ENCODE data around the gene THSD4.
"Not testable (repeated sequence)": the region's sequence is repeated elsewhere in the genome, so short reads cannot be mapped to it uniquely, and the experiment has no call there.

The THSD4 gene

GRCh38 chr15:71425388-71425787, 310.1 kb downstream of the THSD4 start:
- no peak for DNase-seq (ENCODE audit: low read depth in 2 of 2)

DNA sequence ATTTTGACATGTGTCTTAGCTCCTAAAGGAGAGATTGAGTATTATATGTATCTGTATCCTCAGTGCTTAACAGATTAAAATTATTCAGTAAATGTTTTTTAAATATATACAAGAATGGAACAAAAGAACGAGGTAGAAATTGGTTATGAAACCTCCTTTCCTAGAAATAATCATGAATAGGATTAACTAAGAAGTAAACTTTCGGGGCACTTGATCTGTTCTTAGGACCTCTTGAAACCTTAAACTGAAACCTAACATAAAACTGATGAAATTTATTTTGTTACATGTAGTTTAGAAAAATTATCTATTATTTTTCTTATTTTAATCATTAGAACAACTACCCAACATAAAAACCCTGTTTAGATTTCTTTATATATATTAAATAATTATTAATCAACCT, 311.5 kb downstream of the THSD4 start:
- DNase-seq (ENCODE audit: low read depth in 2 of 2): no peak

- no peak for DNase-seq (ENCODE audit: low read depth in 2 of 2)
Observed at GRCh38 chr15:71430782-71431181, 315.5 kb downstream of the THSD4 start.

GRCh38 chr15:71431343-71432336, 316.4 kb downstream of the THSD4 start:
- no peak for DNase-seq (ENCODE audit: low read depth in 2 of 2)

GRCh38 chr15:71433402-71433801, 318.1 kb downstream of the THSD4 start:
- DNase-seq (ENCODE audit: low read depth in 2 of 2): no peak

GRCh38 chr15:71434774-71435173, 319.5 kb downstream of the THSD4 start:
- DNase-seq (ENCODE audit: low read depth in 2 of 2): no peak

GRCh38 chr15:71435552-71435951, 320.3 kb downstream of the THSD4 start:
- no peak for DNase-seq (ENCODE audit: low read depth in 2 of 2)

DNA sequence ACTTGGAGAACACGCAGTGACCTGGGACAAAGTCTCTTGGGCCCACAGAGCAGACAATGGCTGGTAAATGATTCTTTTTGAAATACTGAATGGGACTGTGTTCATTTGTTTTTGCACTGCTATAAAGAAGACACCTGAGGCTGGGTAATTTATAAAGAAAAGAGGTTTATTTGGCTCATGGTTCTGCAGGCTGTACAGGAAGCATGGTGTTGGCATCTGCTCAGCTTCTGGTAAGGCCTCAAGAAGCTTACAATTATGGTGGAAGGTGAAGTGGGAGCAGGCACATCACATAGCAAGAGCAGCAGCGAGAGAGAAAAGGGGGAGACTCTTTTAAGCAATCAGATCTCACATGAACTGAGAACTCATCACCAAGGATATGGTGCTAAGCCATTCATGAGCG, 321.6 kb downstream of the THSD4 start:
- no peak for DNase-seq (ENCODE audit: low read depth in 2 of 2)

DNA sequence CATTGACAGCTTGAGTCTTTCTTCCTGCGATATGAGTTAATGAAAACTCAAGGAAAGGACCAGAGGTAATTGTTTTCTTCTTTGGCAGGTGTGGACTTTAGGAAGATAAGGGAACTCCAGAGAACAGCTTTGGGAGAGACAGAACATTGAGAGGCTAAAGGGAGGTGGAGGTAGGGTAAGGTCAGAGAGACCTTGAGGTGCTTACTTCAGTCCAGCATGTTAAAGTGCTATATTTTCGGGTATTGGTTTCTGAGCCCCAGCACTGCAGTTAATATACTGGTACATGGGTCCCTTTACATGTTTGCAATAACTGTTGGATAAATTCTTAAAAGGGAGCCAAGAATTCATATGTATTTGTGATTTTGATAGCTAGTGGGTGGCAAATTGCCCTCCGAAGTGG, 322.1 kb downstream of the THSD4 start:
- no peak for DNase-seq (ENCODE audit: low read depth in 2 of 2)

GRCh38 chr15:71437919-71438318, 322.6 kb downstream of the THSD4 start:
- DNase-seq (ENCODE audit: low read depth in 2 of 2): no peak

GRCh38 chr15:71439478-71439877, 324.2 kb downstream of the THSD4 start:
- DNase-seq (ENCODE audit: low read depth in 2 of 2): not testable (repeated sequence)

- DNase-seq (ENCODE audit: low read depth in 2 of 2): peak; percentile 48 to 53
Observed at GRCh38 chr15:71440489-71441110, 325.3 kb downstream of the THSD4 start.

DNA sequence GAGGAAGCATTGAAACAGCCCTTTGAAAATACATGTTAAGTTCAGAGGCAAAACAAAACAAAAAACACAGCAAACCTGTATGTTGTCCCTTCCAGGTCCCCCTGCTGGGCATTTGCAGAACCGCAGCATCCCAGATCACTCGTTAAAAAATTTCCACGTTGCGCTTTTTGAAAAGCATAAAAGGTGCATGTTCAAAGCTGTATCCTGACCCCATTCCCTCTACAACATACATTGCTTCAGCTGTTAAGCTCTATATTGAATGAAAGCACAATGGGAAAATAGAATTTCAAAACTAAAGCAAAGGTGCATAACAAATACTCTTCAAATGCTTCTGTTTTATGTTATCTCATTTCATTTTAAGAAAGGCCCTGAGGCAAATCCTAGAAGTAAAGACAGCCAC, 328.3 kb downstream of the THSD4 start:
- no peak for DNase-seq (ENCODE audit: low read depth in 2 of 2)

GRCh38 chr15:71444032-71444810, 328.9 kb downstream of the THSD4 start:
- no peak for DNase-seq (ENCODE audit: low read depth in 2 of 2)

- DNase-seq (ENCODE audit: low read depth in 2 of 2): no peak
Observed at GRCh38 chr15:71444866-71445590, 329.8 kb downstream of the THSD4 start.

DNA sequence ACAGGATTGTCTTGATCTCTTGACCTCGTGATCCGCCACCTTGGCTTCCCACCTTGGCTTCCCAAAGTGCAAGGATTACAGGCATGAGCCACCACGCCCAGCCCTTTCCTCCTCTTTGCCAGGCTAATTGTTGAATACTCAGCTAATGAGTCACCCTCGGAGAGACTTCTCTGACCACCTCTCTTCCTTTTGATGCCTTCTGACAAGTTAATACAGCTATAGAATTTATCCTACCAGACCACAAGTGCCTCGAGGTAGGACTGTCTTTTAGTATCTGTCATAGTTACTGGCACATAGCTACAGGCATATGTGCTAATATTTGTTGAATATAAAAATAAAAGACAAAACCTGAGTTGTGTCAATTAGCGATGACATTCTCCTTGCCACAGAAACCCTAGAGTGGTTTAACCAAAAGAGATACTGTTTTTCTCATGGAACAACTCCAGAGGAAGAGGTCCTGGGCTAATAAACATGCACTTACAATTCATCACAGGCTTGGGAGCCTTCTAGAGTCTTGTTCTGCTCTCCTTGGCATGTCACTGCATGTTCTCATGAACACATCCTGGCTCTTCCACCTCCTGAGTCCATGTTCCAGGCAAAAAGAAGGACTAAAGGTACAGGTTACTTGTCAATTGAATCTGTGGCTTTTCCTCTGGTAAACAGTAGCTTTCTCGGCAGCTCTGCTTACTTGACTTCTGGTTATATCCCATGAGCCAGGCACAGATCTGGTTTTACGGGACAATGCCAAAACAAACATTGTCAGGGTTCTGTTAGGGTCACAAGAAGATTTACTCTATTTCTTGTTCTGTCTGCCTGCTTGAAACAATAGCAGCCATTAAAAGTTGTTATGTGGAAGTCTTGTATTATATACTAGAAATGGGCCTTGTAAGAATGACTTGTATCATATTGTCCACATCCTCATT, 332.3 kb downstream of the THSD4 start:
- DNase-seq (ENCODE audit: low read depth in 2 of 2): no peak

DNA sequence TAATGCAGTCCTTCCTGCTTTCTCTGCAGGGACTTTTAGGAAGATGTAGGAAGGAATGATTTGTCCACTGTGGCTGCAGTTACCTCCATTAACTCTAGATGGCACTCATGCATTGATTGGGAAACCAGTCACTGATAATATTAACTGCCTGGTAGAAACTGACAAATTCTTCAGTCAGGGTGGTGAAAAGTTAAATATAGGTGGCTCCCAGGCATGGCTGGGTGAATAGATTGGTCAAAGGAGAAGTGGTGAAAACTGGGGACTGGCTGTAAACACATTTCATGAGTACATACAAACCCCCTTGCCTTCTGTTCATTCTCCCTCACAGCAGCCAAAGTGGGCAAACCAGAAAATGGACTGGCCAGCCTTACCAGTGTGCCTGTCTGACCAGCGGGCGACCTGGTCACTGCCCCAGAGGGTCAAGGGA, 333.4 kb downstream of the THSD4 start:
- DNase-seq (ENCODE audit: low read depth in 2 of 2): peak; percentile 53 to 57

DNA sequence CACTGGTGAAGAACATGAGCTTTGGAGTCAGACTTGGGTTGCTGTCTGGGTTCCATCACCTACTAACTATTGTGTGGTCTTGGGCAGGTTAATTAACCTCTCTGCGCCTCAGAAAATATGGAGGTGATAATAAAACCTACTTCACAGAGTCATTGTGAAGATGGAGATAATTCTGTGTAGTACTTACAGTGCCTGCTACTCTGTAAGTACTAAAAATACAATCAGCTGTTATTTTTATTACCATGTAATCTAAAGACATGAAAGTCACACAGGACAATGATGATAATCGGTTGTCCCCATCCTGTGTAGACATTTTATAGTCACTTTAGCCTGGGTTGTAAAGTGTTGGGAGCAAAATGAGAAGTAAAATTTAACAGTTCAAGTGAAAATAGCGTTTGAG, 334.1 kb downstream of the THSD4 start:
- DNase-seq (ENCODE audit: low read depth in 2 of 2): no peak

DNA sequence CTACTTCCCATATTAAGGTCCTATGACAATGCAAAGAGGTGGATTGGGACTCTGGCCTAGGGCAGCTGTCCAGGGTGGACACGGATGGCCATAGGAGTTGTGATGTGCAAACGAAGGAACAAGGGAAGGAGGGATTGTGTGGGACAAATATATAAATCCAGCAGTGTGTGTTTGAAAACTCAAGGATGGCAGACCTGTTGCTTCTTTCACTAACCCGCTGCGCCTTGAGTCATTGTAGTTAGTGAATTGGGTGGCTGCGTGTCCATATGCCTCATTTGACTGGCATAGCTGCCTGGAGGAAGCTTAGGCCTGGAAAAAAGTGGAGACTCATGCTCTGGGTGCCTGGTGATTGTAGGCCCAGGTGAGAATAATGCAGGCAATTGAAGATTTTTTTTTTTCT, 334.7 kb downstream of the THSD4 start:
- no peak for DNase-seq (ENCODE audit: low read depth in 2 of 2)

GRCh38 chr15:71451130-71451529, 335.9 kb downstream of the THSD4 start:
- DNase-seq (ENCODE audit: low read depth in 2 of 2): no peak
